ENCODE results near the gene UBA7. TPM values are rescaled to one million over a fixed set of nuclear protein-coding genes. Genes with fewer than 3 reads are reported as not detected.
A peak's percentile ranks its signal among the peaks of the same experiment; 100 is the strongest.

The UBA7 gene
- total and polyA plus RNA-seq, 2 experiments from 2014 or later, result 0.14 to 0.50 TPM

- Histone ChIP-seq H3K4me1 (ENCODE audit: insufficient read depth) (peaks cover 34% of the 10 kb centered on the region), H3K4me3 (peak overlapping the region; percentile 43; the same call in 1 of the 2 replicates), H3K27ac (ENCODE audit: low read depth) (peak overlapping the region; percentile 74), H3K27me3 (ENCODE audit: insufficient read depth) (peaks cover 15% of the 10 kb centered on the region), H4K20me1 (replicated peaks; ENCODE audit: insufficient read depth) (no peaks in the 10 kb centered on the region), H2AFZ (no peak overlapping the region), H3K36me3 (ENCODE audit: insufficient read depth) (no peaks in the 10 kb centered on the region), H3K4me2 (peak overlapping the region; percentile 74), H3F3A (replicated peaks; ENCODE audit: low read depth) (peaks cover 15% of the 10 kb centered on the region; the same call in 1 of the 2 replicates), H3K9me2 (ENCODE audit: insufficient read depth) (no peaks in the 10 kb centered on the region), H3K79me2 (replicated peaks; ENCODE audit: insufficient read depth) (no peaks in the 10 kb centered on the region)
- ATAC-seq (peak; percentile 3), DNase-seq (ENCODE audit: low spot score) (peak; percentile 83)
- Mint-ChIP-seq H3K27ac (no peak overlapping the region; the same call in 1 of the 2 replicates), H3K27me3 (ENCODE audit: insufficient read depth, low read depth, poor library complexity) (peaks cover 27% of the 10 kb centered on the region), H3K4me3 (no peak overlapping the region), H3K36me3 (ENCODE audit: low read depth) (no peaks in the 10 kb centered on the region), H3K4me1 (peaks cover 40% of the 10 kb centered on the region), H3K9me3 (no peaks in the 10 kb centered on the region)
- peak; percentile 54 for TF ChIP-seq ETS1 (IDR thresholded peaks at IDR 0.05)
- no peak for TF ChIP-seq CREB1 (CRISPR knock-in tag; IDR thresholded peaks at IDR 0.05; ENCODE audit: low read depth)
- TF ChIP-seq POLR2AphosphoS5 (IDR thresholded peaks at IDR 0.05; ENCODE audit: low read depth), result 0 out of 2 replicates have a peak, but pooled peaks have one; percentile 27
- no peak for TF ChIP-seq EZH2phosphoT487 (IDR thresholded peaks at IDR 0.05; ENCODE audit: unreplicated experiment)
Measured at GRCh38 chr3:49805897-49806701, 7.7 kb downstream of the UBA7 start.

DNA sequence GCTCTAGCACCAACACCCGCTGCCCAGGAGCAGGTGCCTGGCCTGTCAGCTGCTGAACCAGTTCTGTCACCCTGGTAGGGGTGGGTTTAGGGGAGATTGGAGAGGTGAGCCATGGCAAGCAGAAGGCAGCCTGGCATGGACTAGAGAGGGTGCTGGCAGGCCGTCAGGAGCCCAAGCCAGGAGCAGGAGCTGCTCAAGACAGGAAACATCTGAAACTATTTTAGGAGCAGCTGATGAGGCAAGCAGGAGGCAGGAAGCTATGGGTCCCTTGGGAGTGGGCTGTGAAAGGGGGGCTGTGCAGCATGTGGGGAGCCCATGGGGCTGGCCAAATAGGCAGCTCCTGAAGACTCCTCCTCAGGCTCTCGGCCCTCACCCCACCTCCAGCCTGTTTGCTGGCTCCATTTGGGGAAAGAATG is 8.4 kb downstream of the UBA7 start:
- Histone ChIP-seq H2AFZ (no peak overlapping the region), H3K27ac (ENCODE audit: low read depth) (no peak overlapping the region), H3K4me3 (peak overlapping the region; percentile 34; the same call in 1 of the 2 replicates), H3K4me1 (ENCODE audit: insufficient read depth) (peaks cover 34% of the 10 kb centered on the region), H3F3A (replicated peaks; ENCODE audit: low read depth) (peaks cover 15% of the 10 kb centered on the region; the same call in 1 of the 2 replicates), H3K9me2 (ENCODE audit: insufficient read depth) (no peaks in the 10 kb centered on the region), H4K20me1 (replicated peaks; ENCODE audit: insufficient read depth) (no peaks in the 10 kb centered on the region), H3K36me3 (ENCODE audit: insufficient read depth) (no peaks in the 10 kb centered on the region), H3K79me2 (replicated peaks; ENCODE audit: insufficient read depth) (no peaks in the 10 kb centered on the region), H3K4me2 (peak overlapping the region; percentile 74), H3K27me3 (ENCODE audit: insufficient read depth) (peaks cover 15% of the 10 kb centered on the region)
- TF ChIP-seq NANOG (IDR thresholded peaks at IDR 0.05; ENCODE audit: borderline replicate concordance) (no peak), ETS1 (IDR thresholded peaks at IDR 0.05) (no peak), ZNF114 (CRISPR knock-in tag; IDR thresholded peaks at IDR 0.05) (no peak), ZNF331 (CRISPR knock-in tag; IDR thresholded peaks at IDR 0.05; ENCODE audit: low read depth) (no peak), ZNF462 (CRISPR knock-in tag; IDR thresholded peaks at IDR 0.05) (no peak), JUNB (IDR thresholded peaks at IDR 0.05; ENCODE audit: unreplicated experiment) (no peak)
- no peaks in the 10 kb centered on the region for H3K9me3 Mint-ChIP-seq
- no peak for ATAC-seq
- H3K36me3 Mint-ChIP-seq (ENCODE audit: low read depth), result no peaks in the 10 kb centered on the region
- peaks cover 40% of the 10 kb centered on the region for H3K4me1 Mint-ChIP-seq
- peaks cover 25% of the 10 kb centered on the region for H3K27me3 Mint-ChIP-seq (ENCODE audit: insufficient read depth, low read depth, poor library complexity)
- H3K4me3 Mint-ChIP-seq, result peak overlapping the region; percentile 48
- H3K27ac Mint-ChIP-seq, result no peak overlapping the region
- DNase-seq (ENCODE audit: low spot score), result no peak

Measured in GM23338 (cell line).